H1 (cell line): Measurements from ENCODE around the gene MARK3.

ENCODE experiments used
- CTCF ChIP-seq, 3 experiments: IDR thresholded peaks; 1 replicate in 2 of 3; 2 replicates in 1 of 3; pipeline versions ENCODE4 v1.5.1 to v1.6.1; 2011; ENCODE audit warnings: low read length in 3 of 3, mild to moderate bottlenecking in 3 of 3, inconsistent platforms in 2 of 3, low read depth in 1 of 3, moderate library complexity in 1 of 3; ENCODE audit not compliant: insufficient read depth in 1 of 3; ENCODE audit errors: control extremely low read depth in 1 of 3
- MAX ChIP-seq: IDR thresholded peaks from 2 replicates; pipeline ENCODE4 v1.6.1; 2012; ENCODE audit warnings: inconsistent platforms
- POLR2A ChIP-seq, 2 experiments: IDR thresholded peaks; 1 replicate in 1 of 2; 2 replicates in 1 of 2; pipeline ENCODE4 v1.6.1; 2011; ENCODE audit warnings: low read depth in 2 of 2, low read length in 2 of 2, mild to moderate bottlenecking in 2 of 2; ENCODE audit errors: control extremely low read depth in 1 of 2
- SAP30 ChIP-seq: fragments of 300-600 bp; sonication (generic); IDR thresholded peaks from 2 replicates; pipeline ENCODE4 v1.7.1; 2012; ENCODE audit warnings: low read length, moderate library complexity, mild to moderate bottlenecking, inconsistent platforms; ENCODE audit not compliant: insufficient read depth, insufficient replicate concordance

DNA sequence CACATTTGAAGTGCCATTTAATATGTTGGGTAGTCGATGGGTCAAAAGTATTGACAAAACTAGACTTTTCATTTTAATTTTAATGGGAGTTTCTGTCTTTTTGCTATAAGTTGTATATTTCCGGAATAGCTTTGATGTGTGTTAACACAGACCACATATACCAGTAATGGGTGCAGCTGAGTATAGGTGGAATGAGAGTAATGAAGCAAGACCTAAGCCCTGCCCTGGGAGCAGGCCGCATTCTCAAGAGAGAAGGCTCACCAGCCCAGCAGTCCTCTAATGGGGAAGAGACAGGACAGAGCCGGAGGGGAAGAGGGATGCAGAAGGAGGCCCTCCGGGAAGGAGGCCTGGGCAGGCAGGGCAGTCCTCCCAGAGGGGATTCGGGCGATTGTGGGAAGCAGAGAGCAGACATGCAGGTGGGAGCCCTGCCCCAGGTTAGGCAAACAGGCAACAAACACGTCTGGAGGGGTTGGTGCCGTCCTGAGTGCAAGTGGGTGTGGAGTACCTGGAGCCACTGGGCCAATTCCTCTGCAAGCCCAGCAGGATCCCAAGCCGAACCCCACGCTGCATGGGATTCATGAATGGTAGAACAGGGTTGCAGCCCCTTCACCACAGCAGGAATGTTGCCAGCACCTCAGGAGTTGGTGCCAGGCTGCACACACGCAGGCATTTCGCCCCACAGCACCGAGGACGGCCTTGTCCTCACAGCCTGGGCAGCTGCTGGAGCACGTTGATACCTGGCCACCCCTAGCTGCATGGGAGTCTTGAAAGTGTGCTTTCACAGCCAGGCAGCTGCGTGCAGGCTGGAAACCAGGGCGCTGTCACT is 129.6 kb downstream of the MARK3 start:
- TF ChIP-seq SAP30: no peak
- TF ChIP-seq CTCF (IDR thresholded peaks at IDR 0.05; ENCODE audit: control extremely low read depth in 1 of 3, insufficient read depth in 1 of 3, low read depth in 1 of 3, low read length in 3 of 3): no peak
- TF ChIP-seq MAX: no peak
- TF ChIP-seq POLR2A (IDR thresholded peaks at IDR 0.05; ENCODE audit: control extremely low read depth in 1 of 2, low read depth in 2 of 2, low read length in 2 of 2): no peak
